H1 (cell line): ENCODE data around the gene ADARB2. TPM values are rescaled to one million over a fixed set of nuclear protein-coding genes. Genes with fewer than 3 reads are reported as not detected.
A peak's percentile ranks its signal among the peaks of the same experiment; 100 is the strongest.

ENCODE experiments used
- CTCF ChIA-PET: fragments of 300-600 bp; sonication (Branson Sonifier 250); formaldehyde crosslinking; loops from one replicate; lab custom pipeline; 2021; ENCODE audit not compliant: partially characterized antibody; lab: Charles Lee
- POLR2A ChIA-PET: fragments of 300-600 bp; sonication (Branson Sonifier 250); formaldehyde crosslinking; loops from one replicate; lab custom pipeline; 2021; ENCODE audit warnings: inconsistent platforms; ENCODE audit not compliant: partially characterized antibody; lab: Charles Lee
- DNase-seq, 2 experiments: peaks; one replicate each; pipeline versions ENCODE4 v3.0.0 to v3.0.0-alpha.2; 2010 to 2022; ENCODE audit warnings: low spot score in 2 of 2, low read depth in 1 of 2, mixed read lengths in 1 of 2
- FAIRE-seq: peaks from 2 replicates; lab custom pipeline; 2011; peaks lifted over from hg19 to GRCh38; lab: Jason Lieb, UNC
- H2AFZ ChIP-seq: 2 replicates; pipeline ENCODE4 v1.8.1; 2012; ENCODE audit warnings: low read length, inconsistent platforms
- H2AK5ac ChIP-seq: 2 replicates; pipeline ENCODE4 v1.6.1; 2013; ENCODE audit warnings: low read depth, low read length
- H2BK120ac ChIP-seq: replicated peaks from 2 replicates; pipeline ENCODE3; 2013; ENCODE audit warnings: low read depth, low read length, inconsistent platforms
- H2BK12ac ChIP-seq: 2 replicates; pipeline ENCODE4 v1.6.1; 2013; ENCODE audit warnings: low read depth, low read length
- H2BK15ac ChIP-seq: 2 replicates; pipeline ENCODE4 v1.6.1; 2013; ENCODE audit warnings: low read length
- H2BK20ac ChIP-seq: 2 replicates; pipeline ENCODE4 v1.6.1; 2013; ENCODE audit warnings: low read length
- H2BK5ac ChIP-seq: 2 replicates; pipeline ENCODE4 v1.6.1; 2013; ENCODE audit warnings: low read depth, low read length
- H3K14ac ChIP-seq: 2 replicates; pipeline ENCODE4 v1.6.1; 2013; ENCODE audit warnings: inconsistent platforms; ENCODE audit not compliant: insufficient read length
- H3K18ac ChIP-seq: 2 replicates; pipeline ENCODE4 v1.6.1; 2013; ENCODE audit warnings: low read length; ENCODE audit errors: extremely low read depth
- H3K23ac ChIP-seq: 2 replicates; pipeline ENCODE4 v1.6.1; 2013; ENCODE audit warnings: inconsistent platforms; ENCODE audit not compliant: insufficient read length
- H3K23me2 ChIP-seq: 2 replicates; pipeline ENCODE4 v1.6.1; 2013; ENCODE audit warnings: low read depth, low read length
- H3K27ac ChIP-seq: 2 replicates; pipeline ENCODE4 v1.6.1; 2011; ENCODE audit warnings: low read depth, low read length, inconsistent platforms
- H3K27me3 ChIP-seq, 4 experiments: replicated peaks in 1 of 4; 1 replicate in 1 of 4; 2 replicates in 3 of 4; pipeline versions ENCODE4 v1.6.1 to v1.8.1; 2011 to 2013; ENCODE audit warnings: low read length in 3 of 4, mild to moderate bottlenecking in 3 of 4, inconsistent platforms in 2 of 4, mixed read lengths in 2 of 4, moderate library complexity in 1 of 4; ENCODE audit not compliant: control insufficient read depth in 3 of 4, insufficient read depth in 3 of 4; ENCODE audit errors: extremely low read depth in 1 of 4
- H3K36me3 ChIP-seq, 4 experiments: 2 replicates each; pipeline versions ENCODE4 v1.6.1 to v1.8.1; 2011 to 2013; ENCODE audit warnings: mild to moderate bottlenecking in 4 of 4, low read length in 3 of 4, moderate library complexity in 2 of 4, control low read depth in 1 of 4, inconsistent platforms in 1 of 4; ENCODE audit not compliant: insufficient read depth in 4 of 4, control insufficient read depth in 2 of 4
- H3K4ac ChIP-seq: replicated peaks from 2 replicates; pipeline ENCODE3; 2013; ENCODE audit warnings: low read length, low read depth, mixed read lengths, inconsistent platforms; ENCODE audit not compliant: insufficient read length
- H3K4me1 ChIP-seq, 4 experiments: replicated peaks in 1 of 4; 1 replicate in 1 of 4; 2 replicates in 3 of 4; pipeline versions ENCODE4 v1.6.1 to v1.8.1; 2011 to 2013; ENCODE audit warnings: low read length in 3 of 4, inconsistent platforms in 2 of 4, mixed read lengths in 1 of 4; ENCODE audit not compliant: insufficient read depth in 4 of 4, control insufficient read depth in 3 of 4
- H3K4me2 ChIP-seq, 2 experiments: 2 replicates each; pipeline versions ENCODE4 v1.6.1 to v1.8.1; 2011 to 2013; ENCODE audit warnings: low read depth in 2 of 2, low read length in 2 of 2, control low read depth in 1 of 2, inconsistent platforms in 1 of 2, mild to moderate bottlenecking in 1 of 2; ENCODE audit not compliant: insufficient read depth in 1 of 2
- H3K4me3 ChIP-seq, 4 experiments: fragments of 200-600, 300-600 bp in 1 of 4; sonication (generic), shearing (Covaris generic), sonication (Bioruptor Twin) in 1 of 4; 2 replicates each; pipeline versions ENCODE4 v1.5.1 to v1.8.1; 2011 to 2016; ENCODE audit warnings: low read length in 4 of 4, low read depth in 3 of 4, control low read depth in 2 of 4, inconsistent platforms in 2 of 4, mild to moderate bottlenecking in 2 of 4, mixed read lengths in 1 of 4, moderate library complexity in 1 of 4; ENCODE audit not compliant: insufficient read depth in 2 of 4; ENCODE audit errors: extremely low read depth in 1 of 4
- H3K56ac ChIP-seq: replicated peaks from 2 replicates; pipeline ENCODE3; 2013; ENCODE audit warnings: low read depth, mild to moderate bottlenecking, mixed read lengths, low read length, inconsistent platforms; ENCODE audit not compliant: insufficient read length
- H3K79me1 ChIP-seq: 2 replicates; pipeline ENCODE4 v1.6.1; 2013; ENCODE audit warnings: low read depth, low read length, control low read depth
- H3K79me2 ChIP-seq, 2 experiments: 2 replicates each; pipeline versions ENCODE4 v1.6.1 to v1.8.1; 2012 to 2013; ENCODE audit warnings: low read length in 2 of 2, mild to moderate bottlenecking in 2 of 2, inconsistent platforms in 1 of 2; ENCODE audit not compliant: insufficient read depth in 2 of 2, control insufficient read depth in 1 of 2
- H3K9ac ChIP-seq, 4 experiments: replicated peaks in 1 of 4; 1 replicate in 1 of 4; 2 replicates in 3 of 4; pipeline versions ENCODE4 v1.6.1 to v1.8.1; 2011 to 2013; ENCODE audit warnings: low read depth in 3 of 4, low read length in 3 of 4, control low read depth in 2 of 4, mild to moderate bottlenecking in 2 of 4, moderate library complexity in 2 of 4, inconsistent platforms in 1 of 4; ENCODE audit errors: extremely low read depth in 1 of 4
- H3K9me3 ChIP-seq, 2 experiments: 2 replicates each; pipeline versions ENCODE4 v1.6.1 to v1.8.1; 2012 to 2013; ENCODE audit warnings: mild to moderate bottlenecking in 2 of 2, moderate library complexity in 2 of 2, control low read depth in 1 of 2, inconsistent platforms in 1 of 2, low read depth in 1 of 2, low read length in 1 of 2, mixed read lengths in 1 of 2; ENCODE audit not compliant: insufficient read depth in 2 of 2
- H4K20me1 ChIP-seq, 2 experiments: replicated peaks in 1 of 2; 2 replicates each; pipeline versions ENCODE3 to v1.8.1; 2011 to 2013; ENCODE audit warnings: inconsistent platforms in 2 of 2, low read length in 2 of 2, mild to moderate bottlenecking in 1 of 2; ENCODE audit not compliant: insufficient read depth in 2 of 2, control insufficient read depth in 1 of 2
- H4K5ac ChIP-seq: 2 replicates; pipeline ENCODE4 v1.6.1; 2013; ENCODE audit warnings: low read length, low read depth, mixed read lengths, inconsistent platforms; ENCODE audit not compliant: insufficient read length
- H4K8ac ChIP-seq: 2 replicates; pipeline ENCODE4 v1.8.0; 2013; ENCODE audit warnings: mild to moderate bottlenecking, moderate library complexity, low read length, inconsistent platforms; ENCODE audit not compliant: insufficient read depth; ENCODE audit errors: extremely low read depth
- H4K91ac ChIP-seq: replicated peaks from 2 replicates; pipeline ENCODE3; 2013; ENCODE audit warnings: low read length, mixed read lengths, inconsistent platforms; ENCODE audit not compliant: insufficient read length
- EGR1 ChIP-seq: IDR thresholded peaks from 2 replicates; pipeline ENCODE4 v1.6.1; 2011; ENCODE audit warnings: low read depth, low read length, borderline replicate concordance
- JUND ChIP-seq: IDR thresholded peaks from 2 replicates; pipeline ENCODE4 v1.6.1; 2011; ENCODE audit warnings: mild to moderate bottlenecking, improper control_type of control experiment, low read length
- MAFK ChIP-seq: IDR thresholded peaks from 2 replicates; pipeline ENCODE4 v1.6.1; 2012; ENCODE audit warnings: low read depth, mild to moderate bottlenecking, improper control_type of control experiment, low read length
- NANOG ChIP-seq: IDR thresholded peaks from 2 replicates; pipeline ENCODE4 v1.6.1; 2011; ENCODE audit warnings: low read length, low read depth, mild to moderate bottlenecking, inconsistent platforms; ENCODE audit not compliant: insufficient read depth, poor library complexity, severe bottlenecking
- NRF1 ChIP-seq: IDR thresholded peaks from 2 replicates; pipeline ENCODE4 v1.6.1; 2011; ENCODE audit warnings: mild to moderate bottlenecking, low read depth, low read length, improper control_type of control experiment
- RFX5 ChIP-seq: IDR thresholded peaks from 2 replicates; pipeline ENCODE4 v1.6.1; 2011; ENCODE audit warnings: low read depth, low read length, improper control_type of control experiment, borderline replicate concordance
- RXRA ChIP-seq: IDR thresholded peaks from 2 replicates; pipeline ENCODE4 v1.6.1; 2011; ENCODE audit warnings: low read depth, mild to moderate bottlenecking, low read length, moderate library complexity; ENCODE audit not compliant: insufficient read depth
- SP4 ChIP-seq: IDR thresholded peaks from 2 replicates; pipeline ENCODE4 v1.6.1; 2012; ENCODE audit warnings: low read length, inconsistent platforms
- SUZ12 ChIP-seq: fragments of 200-600 bp; sonication (generic); IDR thresholded peaks from 2 replicates; pipeline ENCODE4 v1.6.1; 2012; ENCODE audit warnings: mild to moderate bottlenecking, inconsistent platforms, low read length, moderate library complexity, mixed read lengths
- TBP ChIP-seq: IDR thresholded peaks from 2 replicates; pipeline ENCODE4 v1.6.1; 2011; ENCODE audit warnings: low read depth, low read length, improper control_type of control experiment
- TEAD4 ChIP-seq: IDR thresholded peaks from 2 replicates; pipeline ENCODE4 v1.6.1; 2012; ENCODE audit warnings: low read depth, low read length, inconsistent platforms, mixed read lengths
- YY1 ChIP-seq: IDR thresholded peaks from 2 replicates; pipeline ENCODE4 v1.6.1; 2011; ENCODE audit warnings: low read depth, mild to moderate bottlenecking, low read length
- WGBS, 2 experiments: shearing (Covaris generic) in 1 of 2; methylation state at CpG; one replicate each; pipeline versions ENCODE4 v1.1.6 to v1.1.7; 2013 to 2015; ENCODE audit warnings: low lambda C conversion rate in 2 of 2, mixed read lengths in 2 of 2, inconsistent platforms in 1 of 2, low coverage in 1 of 2, missing lambda C conversion rate in 1 of 2; ENCODE audit not compliant: insufficient replicate concordance in 2 of 2, insufficient coverage in 1 of 2, insufficient read length in 1 of 2; ENCODE audit errors: extremely low coverage in 1 of 2, missing lambda C conversion rate in 1 of 2; 5-methylcytosine and 5-hydroxymethylcytosine counted together
- polyA plus RNA-seq, 7 experiments: library from polyadenylated mRNA; depleted of rRNA in 3 of 7; stranded (reverse) in 5 of 7; unstranded in 2 of 7; fragments of >200 nt in 5 of 7; fragments of 200-250 nt in 2 of 7; gene quantifications; 1 replicate in 5 of 7; 2 replicates in 1 of 7; 4 replicates in 1 of 7; pipeline versions ENCODE4 v1.2.1 to v1.2.3, GENCODE V29; 2011 to 2013; ENCODE audit warnings: missing spikeins in 2 of 7, mixed read lengths in 2 of 7
- total RNA-seq: library from RNA; stranded (reverse); fragmentation: NEBNext Ultra II Directional; extraction: Animal tissue kit (Norgen Biotek cat#: 25700); gene quantifications from 2 replicates; pipeline ENCODE4 v1.2.1, GENCODE V29; 2021

ADARB2 gene
- total and polyA plus RNA-seq, 2 of the 8 experiments (the other 6 are each of a cell fraction or from before 2014, with no cell fraction given): 2.2 to 2.8 TPM

GRCh38 chr10:1151076-1152033, 586.0 kb downstream of the ADARB2 start:
- Histone ChIP-seq H3K4me3 (no peak overlapping the region), H4K91ac (no peak overlapping the region), H2BK12ac (no peak overlapping the region), H3K56ac (no peak overlapping the region), H3K23me2 (no peaks in the 10 kb centered on the region), H3K14ac (no peak overlapping the region), H3K79me2 (no peaks in the 10 kb centered on the region), H2AK5ac (no peak overlapping the region), H4K8ac (no peak overlapping the region), H3K9me3 (peaks cover 0 to under 1% of the 10 kb centered on the region in 2 experiments; a peak in 1 of 4 replicates), H2BK20ac (no peak overlapping the region), H4K5ac (no peak overlapping the region), H3K9ac (no peak overlapping the region), H2AFZ (no peak overlapping the region), H3K27ac (no peak overlapping the region), H3K4me1 (no peaks in the 10 kb centered on the region), H3K18ac (no peak overlapping the region), H3K79me1 (no peaks in the 10 kb centered on the region), H3K27me3 (peaks cover 0 to 2% (median 0%) of the 10 kb centered on the region in 4 experiments; a peak in 2 of 7 replicates), H2BK15ac (no peak overlapping the region), H4K20me1 (peaks cover 0 to 4% of the 10 kb centered on the region in 2 experiments), H3K4ac (no peak overlapping the region), H3K4me2 (no peak overlapping the region), H3K23ac (no peak overlapping the region), H2BK120ac (no peak overlapping the region), H2BK5ac (no peak overlapping the region), H3K36me3 (no peaks in the 10 kb centered on the region)
- ChIA-PET CTCF (interaction anchor here (1.1 to 1.3 kb wide), 3 partner anchors 21 to 30 kb away, joined by 3 to 4 read pairs (median 3); no protein-coding TSS in a partner anchor), POLR2A (no interaction called here)
- 80% methylated on average over 15 of the region's 15 CpGs; no CpG with 5 or more reads in 1 of the 2 experiments for WGBS, 2 experiments
- peak in 1 of 2 experiments; percentile 33 for DNase-seq
- FAIRE-seq: no peak
- TF ChIP-seq NRF1 (no peak), RFX5 (no peak), EGR1 (no peak), TBP (no peak), SP4 (no peak), SUZ12 (no peak), JUND (no peak), TEAD4 (no peak), MAFK (no peak), NANOG (no peak), YY1 (no peak), RXRA (no peak)
